ENCODE results near the gene EFHC1.

EFHC1 gene

DNA sequence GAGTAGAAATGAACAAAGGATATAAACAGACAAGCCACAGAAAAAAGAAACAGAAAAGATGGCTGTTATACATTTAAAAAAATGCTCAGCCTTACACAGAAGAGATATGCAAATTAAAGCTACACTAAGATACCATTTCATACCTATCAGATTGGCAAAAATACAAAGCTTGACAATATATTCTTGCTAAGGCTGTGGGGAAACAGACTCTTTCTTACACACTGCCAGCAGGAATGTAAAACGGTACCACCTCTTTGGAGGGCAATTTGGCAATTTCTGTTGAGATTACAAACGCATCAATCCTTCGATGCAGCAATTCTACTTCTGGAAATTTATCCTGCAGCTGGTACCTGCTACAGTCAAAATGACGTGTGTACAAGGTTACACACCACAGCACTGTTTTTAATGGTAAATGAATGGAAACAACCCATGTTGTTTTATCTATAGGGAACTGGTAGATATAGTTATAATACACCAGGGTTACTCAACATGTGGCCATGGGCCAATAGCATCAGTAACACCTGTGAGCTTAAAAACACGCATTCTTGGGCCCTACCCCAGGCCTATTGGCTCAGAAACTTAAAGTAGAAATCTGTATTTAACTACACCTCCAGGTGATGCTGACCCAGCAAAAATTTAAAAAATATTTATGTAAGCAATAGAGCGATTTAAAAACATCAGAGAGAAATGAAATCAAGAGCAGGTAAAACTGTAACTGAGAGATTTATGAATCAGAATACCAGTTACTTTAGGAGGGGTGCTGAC is 103.4 kb downstream of the EFHC1 start:
- FAIRE-seq, result no peak

DNA sequence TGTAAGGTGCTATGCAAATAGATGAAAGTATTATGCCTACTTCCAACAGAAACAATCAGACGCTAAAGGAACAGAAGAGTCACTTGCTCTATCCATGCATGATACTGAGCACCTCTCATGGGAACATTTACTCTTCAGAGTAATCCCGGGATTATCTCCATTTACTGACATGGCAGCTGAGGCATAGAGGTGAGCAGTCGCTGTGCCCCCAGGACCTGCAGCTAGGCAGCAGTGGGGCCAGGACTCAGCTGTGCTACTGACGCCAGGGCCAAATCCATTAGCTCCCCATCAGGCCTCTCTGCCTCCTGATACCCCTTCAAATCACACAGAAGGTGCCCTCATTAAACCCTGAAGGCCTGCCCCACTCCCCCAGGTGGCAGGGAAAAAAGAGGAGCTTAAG is 104.8 kb downstream of the EFHC1 start:
- FAIRE-seq, result no peak

DNA sequence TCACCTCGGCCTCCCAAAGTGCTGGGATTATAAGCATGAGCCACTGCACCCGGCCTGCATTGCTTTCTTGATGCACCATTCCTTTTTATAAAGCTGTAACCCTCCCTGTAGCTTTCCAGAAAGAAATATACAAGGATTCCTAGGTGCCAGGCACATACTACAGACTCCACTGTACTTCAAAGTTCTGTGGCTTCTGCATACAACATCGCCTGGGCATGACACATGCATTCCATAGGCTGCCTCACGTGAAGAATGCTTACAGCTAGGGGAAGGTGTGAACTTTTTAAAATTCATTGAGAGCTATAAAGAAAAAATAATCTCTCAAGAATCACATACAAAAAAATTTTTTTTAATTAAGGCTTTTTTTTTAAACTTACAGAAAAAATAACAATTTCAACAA is 106.5 kb downstream of the EFHC1 start:
- FAIRE-seq, result no peak

- no peak for FAIRE-seq
These were observed 107.3 kb downstream of the EFHC1 start for GRCh38 chr6:52527436-52527835.

- FAIRE-seq, result no peak
These were observed 109.2 kb downstream of the EFHC1 start for GRCh38 chr6:52529311-52529710.

DNA sequence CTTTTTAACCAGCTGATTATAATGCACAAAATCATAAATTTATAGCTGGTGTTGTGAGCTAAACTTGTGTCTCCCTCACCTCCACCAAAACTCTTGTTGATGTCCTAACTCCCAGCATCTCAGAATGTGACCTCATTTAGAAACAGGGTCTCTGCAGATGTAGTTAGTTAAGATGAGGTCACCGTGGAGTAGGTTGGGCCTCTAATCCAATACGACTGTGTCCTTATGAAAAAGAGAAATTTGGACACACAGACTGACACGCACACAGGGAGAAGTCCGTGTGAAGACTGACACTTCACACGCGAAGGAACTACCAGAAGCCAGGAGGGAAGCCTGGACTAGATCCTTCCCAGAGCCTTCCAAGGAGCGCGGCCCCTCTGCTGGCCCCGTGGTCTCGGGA is 110.2 kb downstream of the EFHC1 start:
- FAIRE-seq, result no peak

- FAIRE-seq, result no peak
These were observed 111.3 kb downstream of the EFHC1 start for GRCh38 chr6:52531396-52531795.

- FAIRE-seq, result no peak
These were observed 111.7 kb downstream of the EFHC1 start for GRCh38 chr6:52531834-52532233.

DNA sequence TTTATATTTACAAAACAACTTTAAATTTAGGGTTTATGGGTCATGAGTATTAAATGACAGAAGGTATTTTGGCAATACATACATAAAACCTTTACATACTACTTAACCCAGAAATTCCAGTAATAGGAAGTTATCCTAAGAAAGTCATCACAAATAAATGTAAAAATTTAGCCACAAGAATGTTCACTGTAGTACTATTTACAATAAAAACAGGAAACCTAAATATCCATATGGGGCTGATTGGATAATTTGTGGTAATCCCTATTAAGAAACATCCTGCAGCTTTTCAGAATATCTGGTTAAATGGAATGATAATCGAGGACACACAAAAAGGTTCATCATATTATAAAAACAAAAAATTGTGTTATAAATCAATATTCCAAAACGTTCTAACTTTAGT is 112.3 kb downstream of the EFHC1 start:
- FAIRE-seq, result no peak

GRCh38 chr6:52533491-52533890 is 113.3 kb downstream of the EFHC1 start:
- FAIRE-seq, result no peak

- FAIRE-seq, result no peak
These were observed 114.2 kb downstream of the EFHC1 start for GRCh38 chr6:52534363-52534762.

- no peak for FAIRE-seq
These were observed 114.8 kb downstream of the EFHC1 start for GRCh38 chr6:52534966-52535390.

DNA sequence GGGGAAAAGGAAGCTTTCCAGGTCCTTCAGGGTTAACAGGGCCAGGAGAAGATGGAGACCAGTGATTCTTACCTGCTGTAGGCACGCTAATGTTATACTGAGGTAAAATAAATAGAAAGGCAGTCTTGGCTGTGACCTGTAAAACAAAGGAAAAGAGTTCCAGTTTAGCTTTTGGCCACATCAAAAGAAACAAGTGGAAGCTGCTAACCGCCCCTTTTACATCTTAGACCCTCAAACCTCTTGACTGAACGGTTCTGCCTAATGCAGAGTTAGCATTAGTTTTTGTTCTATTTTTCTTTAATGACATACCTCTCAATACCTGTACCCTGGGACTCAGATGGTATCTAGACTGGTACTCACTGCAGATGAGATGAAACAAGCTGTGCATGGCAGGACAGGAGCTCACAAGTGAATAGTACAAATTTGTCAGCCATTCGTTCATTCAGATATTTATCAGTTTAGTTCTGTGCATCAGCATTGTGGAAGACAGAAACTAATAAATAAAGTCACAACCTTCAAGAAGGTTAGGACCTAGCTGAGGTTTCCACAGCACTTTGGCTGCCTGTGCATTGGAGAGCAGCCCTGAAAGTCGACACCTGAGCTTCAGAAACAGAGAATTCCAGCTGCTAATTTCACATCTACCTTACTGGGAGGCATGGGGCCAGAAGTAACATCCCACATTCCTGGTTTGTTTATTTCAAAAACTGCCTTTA is 115.7 kb downstream of the EFHC1 start:
- no peak for FAIRE-seq

GRCh38 chr6:52536424-52536916 is 116.3 kb downstream of the EFHC1 start:
- FAIRE-seq, result no peak

GRCh38 chr6:52537001-52537753 is 117.0 kb downstream of the EFHC1 start:
- FAIRE-seq, result no peak

DNA sequence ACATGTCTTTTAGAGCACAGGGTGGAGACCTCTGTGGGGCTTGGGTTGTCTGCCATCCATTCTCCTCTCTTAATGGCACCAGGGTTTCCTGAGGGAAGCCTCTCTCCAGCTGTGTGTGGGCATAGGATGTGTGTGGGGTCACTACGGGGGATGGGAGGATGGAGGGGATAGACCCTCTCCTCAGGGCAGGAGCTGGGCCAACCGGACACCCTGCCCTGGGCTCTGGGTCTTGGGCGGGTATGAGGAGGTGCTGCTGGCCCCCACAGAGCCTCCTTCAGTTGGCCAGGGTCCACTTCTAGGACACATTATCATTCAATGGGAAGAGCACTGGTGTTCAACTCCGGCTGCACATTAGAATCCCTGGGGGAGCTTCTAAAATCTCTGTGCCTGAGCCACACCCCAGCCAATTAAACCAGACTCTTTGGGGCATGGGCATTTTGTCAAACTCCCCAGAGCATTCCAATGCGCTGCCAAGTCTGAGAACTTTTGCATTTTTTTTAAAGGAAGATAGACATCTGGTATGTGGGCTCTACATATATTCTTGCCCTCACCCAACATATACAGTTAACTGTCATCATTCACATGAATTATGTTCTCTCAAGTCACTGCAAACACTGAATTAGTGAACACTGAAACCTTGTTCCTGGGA is 118.2 kb downstream of the EFHC1 start:
- FAIRE-seq, result no peak

DNA sequence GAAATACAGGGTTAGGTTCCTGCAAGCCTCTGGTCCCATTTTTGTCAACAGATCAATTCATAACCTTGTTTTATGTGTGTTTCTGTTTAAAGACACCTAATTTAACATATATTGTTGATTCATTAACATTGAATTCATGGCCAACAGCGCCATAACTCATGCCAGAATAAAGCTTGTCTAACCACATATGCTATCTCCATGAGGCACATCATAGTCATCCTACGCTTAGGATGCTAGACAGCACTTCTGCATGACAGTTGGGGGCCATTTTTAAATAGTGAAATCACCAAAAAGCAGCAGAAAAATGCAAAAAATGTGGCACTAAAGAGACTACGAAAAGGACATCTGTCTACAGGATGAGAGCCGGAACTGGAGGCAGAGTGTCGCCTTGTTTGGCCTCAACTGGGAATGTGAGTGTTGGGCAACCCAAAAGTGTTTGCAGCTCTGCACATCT is 118.8 kb downstream of the EFHC1 start:
- no peak for FAIRE-seq

DNA sequence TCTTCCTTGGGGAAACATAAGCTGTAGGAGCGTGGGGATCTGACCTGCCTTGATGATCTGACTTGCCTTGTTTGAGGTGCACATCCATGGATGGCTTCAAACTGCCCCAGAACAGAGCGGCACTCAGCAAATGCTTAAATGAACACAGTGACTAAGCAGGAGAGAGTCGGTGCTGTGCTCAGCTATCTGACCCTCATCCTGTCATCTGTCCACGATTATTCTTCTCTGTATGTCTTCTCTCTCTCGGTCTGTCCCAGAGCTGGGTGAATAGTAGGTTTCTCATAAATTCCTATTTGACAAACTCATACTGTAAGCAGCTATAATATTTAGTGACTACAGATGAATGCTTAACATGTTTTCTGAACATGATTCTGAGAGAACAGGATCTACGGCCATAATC is 119.5 kb downstream of the EFHC1 start:
- FAIRE-seq, result no peak

DNA sequence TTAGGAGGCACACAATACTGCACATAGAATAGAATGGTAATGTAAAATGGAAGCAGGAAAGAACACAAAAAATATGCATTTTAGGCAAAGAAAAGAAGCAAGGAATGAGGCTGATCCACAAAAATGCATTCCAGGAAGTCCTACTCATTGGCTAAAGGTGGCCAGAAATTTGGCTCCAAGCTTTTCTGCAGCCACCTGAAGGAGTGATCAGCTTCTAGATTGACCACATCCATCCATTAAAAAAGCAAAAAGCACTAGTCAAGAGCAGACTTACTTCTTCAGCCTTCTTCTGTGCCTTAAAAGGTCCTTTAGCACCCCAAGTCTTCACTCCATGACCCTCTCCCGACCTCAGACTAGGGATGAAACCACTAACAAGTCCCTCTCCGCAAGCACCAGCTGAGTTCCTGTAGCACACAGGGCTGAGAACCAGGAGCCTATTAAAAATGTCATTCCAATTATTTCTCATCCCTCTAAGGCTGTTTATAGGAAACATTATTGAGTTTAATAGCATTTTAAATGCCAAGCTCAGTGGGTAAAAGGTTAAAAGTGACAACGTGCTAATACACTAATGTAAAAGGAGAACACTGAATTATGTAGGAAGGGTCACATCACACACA is 120.3 kb downstream of the EFHC1 start:
- FAIRE-seq, result no peak

- FAIRE-seq, result no peak
These were observed 121.0 kb downstream of the EFHC1 start for GRCh38 chr6:52541135-52541534.

GRCh38 chr6:52543262-52543661 is 123.1 kb downstream of the EFHC1 start:
- no peak for FAIRE-seq
